Measurements from ENCODE around the gene EML6.
A peak's percentile ranks its signal among the peaks of the same experiment; 100 is the strongest.

EML6 gene

DNA sequence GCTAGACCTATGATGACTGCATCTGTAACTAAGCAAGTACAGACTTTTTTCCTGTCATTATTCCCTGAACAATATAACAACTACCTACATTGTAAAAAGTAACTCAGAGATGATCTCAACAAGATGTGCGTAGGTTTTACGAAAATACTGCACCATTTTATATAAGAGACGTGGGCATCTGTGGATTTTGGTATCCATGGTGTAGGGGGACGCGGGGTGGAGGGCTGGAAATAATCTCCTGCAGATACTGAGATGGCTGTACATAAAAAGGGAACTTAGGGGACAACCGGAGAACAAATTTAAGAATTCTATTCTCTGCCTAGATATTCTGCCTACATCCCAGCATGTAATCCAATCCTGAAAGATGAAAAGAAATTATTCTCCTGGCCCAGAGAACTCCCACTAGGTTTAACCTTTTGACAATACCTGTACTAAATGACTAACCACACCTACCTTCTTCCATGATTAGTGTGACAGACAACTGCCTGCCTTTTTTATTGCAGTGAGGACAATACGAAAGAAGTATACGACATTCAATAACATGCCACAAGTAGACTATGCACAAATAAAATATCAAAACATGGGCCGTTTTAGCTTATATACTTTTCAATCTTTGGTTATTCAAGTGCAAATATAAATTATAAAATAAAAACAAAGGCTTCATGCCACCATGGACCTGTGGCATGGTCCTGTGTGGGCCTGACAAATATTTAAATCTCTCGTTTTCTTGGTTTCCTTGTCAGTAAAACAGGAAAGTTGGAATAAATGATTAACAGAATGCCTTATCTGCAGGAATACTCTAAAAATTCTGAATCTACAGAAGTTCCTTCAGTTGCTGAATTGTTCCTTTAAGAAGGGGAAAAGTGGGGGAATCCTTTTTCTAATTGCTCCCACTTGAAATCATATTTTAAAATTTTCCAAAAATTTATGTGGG, 280.5 kb downstream of the EML6 start:
- DNase-seq (ENCODE audit: low spot score): no peak

DNA sequence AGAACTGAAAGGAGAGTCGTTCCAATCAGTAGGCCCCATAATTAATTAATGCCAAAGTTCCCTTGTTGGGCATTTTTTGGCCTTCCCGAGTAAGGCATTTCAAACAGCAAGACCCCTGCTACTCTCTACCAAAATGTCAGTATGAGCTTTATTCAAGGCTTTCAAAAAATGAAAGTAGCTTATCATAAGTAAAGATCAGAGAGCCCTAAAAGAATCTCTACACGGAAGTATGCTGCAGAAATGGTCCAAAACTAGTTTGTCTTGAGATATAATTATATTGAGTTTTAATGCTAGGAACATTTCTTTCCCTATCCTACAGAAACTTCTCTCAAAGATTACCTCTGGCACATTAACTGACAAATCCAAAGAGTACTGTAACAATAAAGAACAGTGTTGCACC, 282.8 kb downstream of the EML6 start:
- no peak for DNase-seq (ENCODE audit: low spot score)

DNA sequence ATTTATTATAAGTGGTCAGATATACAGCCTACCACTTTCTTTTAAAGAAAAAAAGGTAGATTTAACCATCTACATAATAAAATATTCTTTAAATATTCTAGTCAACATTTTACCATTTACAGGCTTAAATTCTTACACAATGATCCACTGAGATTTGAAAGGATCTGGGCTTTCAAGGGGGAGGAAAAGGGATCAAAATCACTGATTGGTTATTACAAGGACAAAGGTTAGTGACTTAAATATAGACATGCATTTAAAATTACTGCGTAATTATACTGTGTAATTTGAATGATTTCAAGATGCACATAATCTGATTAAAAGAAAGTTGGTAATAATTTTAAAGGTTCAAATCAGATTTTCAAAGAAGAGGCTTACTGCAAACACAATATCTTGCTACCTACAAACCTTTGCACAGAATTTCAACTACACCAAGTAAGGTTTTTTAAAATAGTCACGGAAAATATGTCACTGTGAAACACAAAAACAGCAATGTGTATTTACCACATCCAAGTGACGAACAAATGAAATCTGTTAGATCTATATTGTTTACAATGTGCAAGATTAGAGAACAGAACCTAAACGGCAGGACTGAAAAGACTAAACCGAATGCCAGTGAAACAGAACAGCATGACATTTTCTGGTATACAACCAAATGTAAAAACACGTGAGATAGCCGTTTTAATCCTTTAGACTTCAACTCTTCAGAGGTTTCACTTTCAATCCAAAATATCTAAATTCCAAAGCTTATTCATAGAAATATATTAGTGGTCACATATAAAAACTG, 286.0 kb downstream of the EML6 start:
- DNase-seq (ENCODE audit: low spot score): no peak

DNA sequence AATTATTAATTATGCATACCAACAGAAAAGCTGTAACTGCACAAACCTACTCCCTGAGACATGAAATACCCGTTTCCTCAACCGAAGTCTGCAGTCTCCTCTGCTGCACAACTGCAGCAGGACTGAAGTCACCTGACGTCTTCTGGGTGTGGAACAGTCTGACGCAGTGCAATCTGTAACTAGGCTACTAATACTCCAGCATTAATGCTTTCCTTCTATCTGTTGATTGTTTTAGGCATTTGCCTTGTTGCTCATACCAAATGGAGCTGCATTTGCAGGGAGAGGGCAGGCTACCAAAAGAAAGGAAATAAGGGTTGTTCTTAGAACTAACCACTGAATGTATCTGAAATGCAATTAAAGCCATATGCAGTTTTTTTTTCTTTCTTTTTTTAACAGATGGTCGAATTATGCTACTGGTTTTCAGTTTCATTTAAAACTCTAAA, 286.7 kb downstream of the EML6 start:
- DNase-seq (ENCODE audit: low spot score): peak; percentile 20

DNA sequence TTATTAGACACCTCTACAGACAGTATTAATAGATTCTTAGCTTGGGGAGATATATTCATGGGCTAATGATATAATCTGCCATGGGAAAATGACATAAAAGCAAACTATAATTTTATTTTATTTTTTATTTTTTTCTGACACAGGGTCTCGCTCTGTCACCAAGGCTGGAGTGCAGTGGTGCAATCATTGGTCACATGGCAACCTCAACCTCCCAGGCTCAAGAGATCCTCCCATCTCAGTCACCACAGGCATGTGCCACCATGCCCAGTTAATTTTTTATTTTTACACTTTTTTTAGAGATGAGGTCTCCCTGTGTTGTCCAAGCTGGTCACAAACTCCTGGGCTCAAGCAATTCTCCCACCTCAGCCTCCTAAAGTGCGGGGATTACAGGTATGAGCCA, 287.5 kb downstream of the EML6 start:
- no peak for DNase-seq (ENCODE audit: low spot score)

DNA sequence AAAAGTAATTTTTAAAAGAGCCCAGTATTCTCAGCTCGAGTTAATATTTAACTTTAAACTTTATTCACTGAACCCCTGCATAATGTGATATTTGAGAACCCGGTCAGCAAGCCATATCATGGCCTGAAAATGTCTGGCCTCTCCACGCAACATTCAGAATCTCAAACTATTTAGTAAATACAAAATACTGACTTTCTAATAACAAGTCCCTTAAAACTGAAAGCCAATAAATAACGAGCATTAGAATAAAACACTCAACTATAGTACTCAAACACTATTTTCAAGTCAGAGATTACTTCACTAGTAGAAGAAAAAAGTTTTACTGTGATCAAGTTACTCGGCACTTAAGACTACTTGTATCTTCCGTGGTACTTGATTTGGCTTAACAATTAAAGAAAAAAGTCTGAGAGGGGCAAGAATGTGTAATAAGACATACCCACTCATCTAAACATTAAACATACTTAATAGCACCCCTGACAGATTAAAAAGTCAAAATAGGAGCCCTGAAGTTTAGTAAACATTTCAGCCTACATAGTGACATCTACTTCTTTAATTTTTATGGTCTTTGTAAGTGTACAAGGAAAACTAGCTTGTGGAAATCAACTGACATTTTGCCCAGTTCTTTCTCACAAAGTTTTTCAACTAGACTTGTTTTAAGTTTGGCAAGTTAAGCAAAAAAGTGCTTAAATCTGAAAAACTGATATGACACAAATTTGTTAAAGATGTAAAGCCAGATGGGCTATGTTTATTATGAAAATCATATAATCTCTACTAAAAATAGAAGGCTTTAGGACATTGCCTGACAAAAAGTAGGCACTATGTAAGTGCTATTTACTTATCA, 288.6 kb downstream of the EML6 start:
- DNase-seq (ENCODE audit: low spot score): no peak

DNA sequence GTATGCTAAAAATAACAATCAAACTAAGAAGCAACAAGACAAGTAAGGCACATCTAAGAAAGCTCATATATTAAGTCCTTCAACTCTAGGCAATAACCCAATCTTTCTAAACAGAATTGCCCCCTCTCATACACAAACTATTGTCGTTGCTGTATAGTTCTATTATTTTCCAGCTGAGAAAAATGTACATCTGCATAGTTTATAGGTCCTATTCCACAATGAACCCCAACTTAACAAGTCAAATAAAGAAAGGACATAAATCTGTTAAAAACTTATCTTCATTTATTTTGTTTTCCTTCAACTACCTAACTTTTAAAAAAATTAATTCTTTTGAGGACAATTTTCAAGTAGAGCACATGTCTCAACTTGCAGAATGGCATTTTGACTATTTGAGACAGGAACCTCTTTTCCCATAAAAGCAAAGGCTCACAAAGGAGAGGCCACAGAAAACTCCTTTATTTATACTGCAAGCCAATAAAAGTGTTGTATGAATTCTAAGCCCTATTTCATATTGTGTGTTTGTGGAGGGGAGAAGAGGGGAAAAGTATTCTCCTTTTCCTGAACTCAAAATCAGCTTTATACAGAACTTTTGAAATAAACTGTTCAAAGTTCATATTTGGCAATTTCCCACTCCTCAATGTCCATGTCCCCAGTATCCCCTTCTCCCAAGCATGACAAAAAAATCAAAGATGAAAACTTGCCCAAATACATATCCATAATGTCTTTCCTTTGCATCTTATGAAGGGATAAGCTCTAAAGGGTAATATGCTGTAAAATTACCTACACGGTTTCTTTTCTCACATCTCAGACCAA, 289.4 kb downstream of the EML6 start:
- DNase-seq (ENCODE audit: low spot score): no peak

DNA sequence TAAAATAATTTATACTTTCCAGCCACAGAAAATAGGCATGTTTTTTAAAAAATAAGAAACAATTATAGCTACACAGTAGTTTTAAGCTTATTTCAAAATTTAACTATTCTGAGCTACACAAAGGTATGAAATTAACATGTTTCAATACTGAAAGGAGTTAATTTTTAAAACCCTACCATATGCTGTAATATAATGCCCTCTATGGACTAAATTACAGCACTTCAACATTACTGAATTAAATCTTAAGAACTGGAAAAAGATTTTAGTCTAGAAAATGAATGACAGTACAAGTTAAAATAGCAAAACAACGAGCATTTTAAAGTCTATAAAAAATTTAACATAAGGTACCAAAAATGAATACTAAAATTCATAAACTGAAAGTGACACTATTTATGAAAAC, 290.5 kb downstream of the EML6 start:
- no peak for DNase-seq (ENCODE audit: low spot score)

DNA sequence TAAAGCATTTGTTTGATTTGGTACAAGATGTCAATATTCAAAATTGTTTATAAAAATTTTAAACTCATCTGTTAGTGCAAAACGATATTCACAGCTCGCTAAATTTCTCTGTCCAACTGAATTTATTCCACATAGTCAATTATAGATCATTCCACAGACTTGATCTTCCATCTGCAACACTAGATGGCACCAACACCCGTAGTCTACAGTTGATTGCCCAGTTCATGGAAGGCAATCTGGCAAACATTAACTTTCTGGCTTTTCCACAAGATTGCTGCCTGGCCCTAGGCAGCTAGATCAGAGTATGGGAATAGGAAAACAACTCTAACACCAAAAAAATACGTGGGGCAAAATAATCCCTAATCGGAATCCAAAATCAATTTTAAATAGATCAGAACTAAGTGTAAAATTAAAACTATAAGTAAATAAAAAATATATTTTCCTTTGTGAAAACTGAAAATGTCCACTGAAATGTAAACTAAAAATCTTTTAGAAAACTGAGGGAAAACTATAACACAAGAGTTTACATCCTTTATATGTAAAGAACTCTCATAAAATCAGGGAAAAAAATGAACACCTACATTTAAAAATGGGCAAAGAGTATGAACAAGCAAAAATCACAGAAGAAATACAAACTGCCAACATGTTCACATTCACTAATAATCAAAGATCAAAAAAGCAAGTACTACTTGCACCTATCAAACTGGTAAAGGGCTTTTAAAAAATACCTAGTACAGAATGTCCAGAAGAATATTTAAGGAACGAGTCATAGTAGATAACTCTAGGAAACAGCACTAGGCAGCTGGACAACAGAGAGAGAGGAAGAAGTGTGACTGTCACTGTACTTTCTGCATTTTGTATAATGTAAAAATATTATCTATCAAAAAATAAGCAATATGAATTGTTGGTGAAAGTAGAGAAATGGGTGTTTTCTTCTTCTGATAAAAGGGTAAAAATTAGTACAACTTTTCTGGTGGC, 291.8 kb downstream of the EML6 start:
- peak; percentile 28 for DNase-seq (ENCODE audit: low spot score)

DNA sequence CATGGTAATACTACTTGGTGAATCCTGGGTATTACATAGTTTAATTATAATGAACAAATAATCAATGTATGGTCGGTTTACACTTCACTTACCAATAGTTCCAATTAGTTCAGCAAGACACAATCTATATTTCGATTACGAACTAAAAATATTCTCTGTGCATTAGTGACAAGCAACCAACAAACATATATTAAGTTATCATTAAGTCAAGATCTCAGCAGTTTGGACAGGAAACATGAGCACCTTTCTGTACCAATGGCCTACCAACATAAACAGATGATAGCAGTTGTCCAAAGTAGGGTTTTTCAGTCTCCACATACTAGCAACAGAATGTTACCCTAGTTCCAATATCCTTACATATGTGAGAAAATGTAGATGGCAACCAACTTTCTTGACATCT, 294.0 kb downstream of the EML6 start:
- no peak for DNase-seq (ENCODE audit: low spot score)

DNA sequence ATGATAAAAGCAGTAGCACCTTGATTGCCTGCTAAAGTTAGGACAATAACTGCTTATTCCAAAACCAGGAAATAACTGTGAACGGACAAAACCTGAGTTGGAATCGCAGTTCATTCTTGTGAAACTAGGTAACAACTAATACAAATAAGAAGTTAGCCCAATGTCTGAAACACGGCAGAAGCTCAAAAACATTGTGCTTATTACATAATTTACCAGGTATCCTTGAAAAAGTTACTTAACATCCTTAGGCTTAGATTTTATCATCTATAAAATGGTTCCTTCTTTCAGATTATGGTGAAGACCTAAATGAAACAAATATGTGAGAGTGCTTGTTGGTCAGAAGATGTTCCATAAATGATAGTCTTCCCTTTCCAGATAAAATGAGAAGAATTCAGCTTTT, 294.4 kb downstream of the EML6 start:
- DNase-seq (ENCODE audit: low spot score): no peak

DNA sequence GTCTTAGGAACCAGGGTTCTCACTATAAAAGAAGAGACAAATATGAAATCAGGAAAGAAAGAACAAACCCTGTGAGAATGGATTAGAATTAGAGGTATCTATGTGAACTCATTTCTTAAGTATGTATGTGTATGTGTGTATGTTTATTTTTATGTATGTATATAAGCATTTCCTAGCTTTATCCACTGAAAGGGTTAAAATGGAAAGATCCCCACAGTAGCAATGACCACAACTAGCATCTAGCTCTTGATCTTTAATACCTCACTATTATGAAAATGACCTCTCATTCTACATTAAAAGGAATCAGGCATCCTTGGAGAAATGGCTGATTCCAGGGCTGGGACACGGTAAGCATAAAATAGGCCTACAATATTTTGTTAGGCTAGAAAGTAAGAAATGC, 295.2 kb downstream of the EML6 start:
- no peak for DNase-seq (ENCODE audit: low spot score)

DNA sequence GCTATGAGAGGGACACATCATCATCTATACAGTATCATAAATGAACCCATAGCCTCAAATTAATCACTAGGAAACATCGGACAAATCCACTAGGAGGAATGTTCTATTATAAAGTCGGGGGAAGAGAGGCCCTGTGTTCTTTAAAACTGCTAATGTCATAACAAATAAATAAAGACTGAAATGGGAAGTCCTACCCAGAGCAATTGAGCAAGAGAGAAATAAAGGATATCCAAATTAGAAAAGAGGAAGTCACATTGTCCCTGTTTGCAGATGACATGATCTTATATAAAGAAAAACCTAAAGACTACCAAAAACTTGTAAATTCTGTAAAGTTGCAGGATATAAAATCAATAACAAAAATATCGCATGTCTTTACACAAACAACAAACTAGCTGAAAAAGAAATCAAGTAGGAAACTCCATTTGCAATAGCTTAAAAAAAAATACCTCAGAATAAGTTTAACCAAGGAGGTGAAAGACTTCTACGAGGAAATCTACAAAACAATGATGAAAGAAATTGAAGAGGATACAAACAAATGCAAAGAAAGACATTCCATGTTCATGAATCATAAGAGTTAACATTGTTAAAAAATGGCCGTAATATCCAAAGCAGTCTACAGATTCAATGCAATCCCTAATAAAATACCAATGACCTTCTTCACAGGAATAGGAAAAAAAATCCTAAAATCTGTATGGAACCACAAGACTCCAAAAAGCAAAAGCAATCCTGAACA, 296.2 kb downstream of the EML6 start:
- no peak for DNase-seq (ENCODE audit: low spot score)
